GM18526 (cell line): ENCODE measurements around the gene TCF7L2.

ENCODE experiments used
- POLR2A ChIP-seq: IDR thresholded peaks from 3 replicates; pipeline ENCODE4 v1.6.1; 2011; ENCODE audit not compliant: insufficient read length; ENCODE audit errors: extremely low read depth

TCF7L2 gene

DNA sequence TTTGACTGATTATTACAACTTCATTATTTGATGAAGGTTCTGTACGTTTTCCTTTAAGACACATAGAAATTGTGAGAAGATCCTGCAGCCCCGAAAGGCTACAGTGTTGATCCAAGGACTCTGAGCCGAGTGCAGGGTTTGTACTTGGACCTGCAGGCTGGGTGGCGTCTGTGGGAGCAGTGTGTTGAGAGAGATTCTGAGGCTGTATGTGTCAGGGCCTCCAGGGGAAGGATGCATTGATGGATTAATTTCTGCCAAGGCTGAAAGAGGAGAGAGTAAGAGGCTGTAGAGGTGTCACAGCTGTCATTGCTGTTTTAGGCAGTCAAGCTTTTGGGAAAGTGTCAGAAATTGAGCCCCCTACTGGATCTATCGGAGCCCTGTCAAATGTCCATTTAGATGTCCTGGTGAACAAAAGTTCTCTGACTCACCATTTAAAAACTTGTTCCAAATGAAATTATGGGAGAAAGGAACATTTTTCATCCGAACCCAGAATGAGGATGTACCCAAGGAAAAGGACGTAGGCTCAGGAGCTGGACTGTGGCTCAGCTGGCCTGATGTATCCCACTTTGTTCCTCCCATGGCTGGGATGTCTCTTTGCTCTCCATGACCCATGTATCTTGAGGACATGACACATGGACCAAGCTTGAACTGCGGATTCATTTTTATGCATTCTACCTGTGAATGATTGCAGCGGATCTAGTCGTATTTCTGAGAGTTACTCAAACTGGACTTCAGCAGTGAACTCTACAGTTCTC lies 102.2 kb downstream of the TCF7L2 start:
- no peak for TF ChIP-seq POLR2A

DNA sequence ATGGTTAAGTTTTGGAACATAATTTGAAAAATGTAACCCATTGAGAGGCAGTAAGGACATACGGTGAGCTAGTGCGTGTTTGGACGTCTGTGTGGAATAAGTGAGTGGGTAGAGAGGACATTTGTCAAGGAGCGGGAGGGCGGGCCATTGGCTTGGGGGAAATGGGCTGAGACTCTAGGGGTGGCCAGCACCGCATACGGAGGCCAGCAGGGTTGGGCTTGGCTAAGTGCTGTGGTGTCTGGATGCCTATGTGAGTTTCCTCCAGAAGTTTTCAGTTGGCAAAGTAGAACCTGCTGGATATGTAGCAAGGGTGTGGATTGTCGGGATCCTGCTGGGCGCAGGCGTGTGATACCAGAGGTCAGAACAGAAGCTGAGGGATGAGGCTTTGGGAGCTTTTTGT lies 103.0 kb downstream of the TCF7L2 start:
- no peak for TF ChIP-seq POLR2A

DNA sequence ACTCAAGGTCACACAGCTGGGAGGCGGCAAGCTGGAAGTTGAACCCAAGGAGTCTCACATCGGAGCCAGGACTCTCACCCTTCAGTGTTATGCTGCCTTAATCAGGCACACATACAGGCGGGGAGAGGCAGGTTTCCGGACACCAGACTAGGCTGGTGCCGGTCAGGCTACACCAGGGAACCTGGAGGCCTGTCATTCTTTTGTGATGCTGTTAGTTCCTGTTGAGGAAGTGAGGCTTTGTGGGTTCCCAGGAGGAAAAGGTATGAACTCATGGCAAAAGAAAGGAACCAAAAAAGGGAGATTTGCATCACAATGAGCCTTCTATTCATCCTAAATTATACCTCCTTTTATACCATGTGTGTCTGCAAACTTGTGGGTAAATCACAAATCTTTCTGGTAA lies 103.8 kb downstream of the TCF7L2 start:
- TF ChIP-seq POLR2A: no peak

DNA sequence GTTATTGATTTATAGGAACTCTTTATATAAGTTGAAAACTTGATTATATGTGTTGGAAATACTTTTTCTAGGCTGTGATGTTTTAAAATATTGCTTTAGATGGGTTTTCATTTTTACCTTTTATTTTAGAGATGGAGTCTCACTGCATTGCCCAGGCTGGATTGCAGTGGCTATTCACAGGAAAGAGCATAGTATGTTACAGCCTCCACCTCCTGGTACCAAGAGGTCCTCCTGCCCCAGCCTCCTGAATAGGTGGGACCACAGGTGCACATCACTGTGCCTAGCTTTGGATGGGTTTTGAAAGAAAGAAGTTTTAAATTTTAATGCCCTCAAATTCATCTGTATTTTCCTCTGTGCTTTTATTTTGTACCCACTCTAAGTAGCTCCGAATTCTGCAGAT lies 105.4 kb downstream of the TCF7L2 start:
- no peak for TF ChIP-seq POLR2A

DNA sequence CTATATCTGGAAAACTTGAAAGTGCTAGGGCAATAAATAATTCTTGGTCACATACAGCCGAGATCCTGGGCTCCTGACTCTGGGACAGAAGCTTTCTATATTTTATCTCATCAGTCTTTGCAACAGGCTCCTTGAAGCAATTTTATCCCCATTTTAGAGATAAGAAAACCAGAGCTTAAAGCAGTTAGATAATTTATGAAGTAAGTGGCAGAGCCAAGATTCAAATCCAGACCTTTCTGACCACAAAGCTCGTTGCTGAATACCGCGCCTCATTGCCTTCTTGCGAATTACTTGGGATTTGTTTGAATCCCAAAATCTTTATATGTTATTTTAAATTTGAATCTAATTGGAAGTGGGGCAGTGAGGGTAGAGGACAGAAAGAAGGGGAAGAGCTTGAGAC lies 106.0 kb downstream of the TCF7L2 start:
- TF ChIP-seq POLR2A: no peak

DNA sequence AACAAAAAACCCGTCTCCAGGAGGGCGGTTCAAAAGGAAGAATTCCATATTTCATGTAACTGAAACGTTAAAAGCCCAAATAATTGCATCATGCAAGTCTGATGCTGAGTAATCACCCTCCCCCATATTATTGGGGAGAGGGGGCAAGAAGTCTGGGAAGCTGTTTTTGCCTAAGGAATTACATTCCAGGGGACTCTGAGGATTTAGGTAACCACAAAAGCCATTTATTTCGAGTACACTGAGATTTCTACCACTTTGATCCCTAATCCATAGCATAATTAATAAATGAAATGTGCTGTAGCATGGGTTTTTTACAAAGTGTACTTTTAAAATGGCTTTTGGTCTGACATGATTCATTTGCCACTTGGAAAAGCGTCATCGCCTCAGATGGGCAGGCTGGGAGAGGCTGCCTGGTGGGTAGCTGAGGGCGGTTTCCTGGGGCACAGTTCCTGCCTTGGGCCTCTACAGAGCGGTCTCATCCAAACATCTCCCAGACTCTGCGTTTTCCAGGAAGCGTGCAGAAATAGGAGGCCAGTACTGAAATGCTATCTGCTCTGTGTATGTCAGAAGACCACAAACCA lies 106.5 kb downstream of the TCF7L2 start:
- no peak for TF ChIP-seq POLR2A

DNA sequence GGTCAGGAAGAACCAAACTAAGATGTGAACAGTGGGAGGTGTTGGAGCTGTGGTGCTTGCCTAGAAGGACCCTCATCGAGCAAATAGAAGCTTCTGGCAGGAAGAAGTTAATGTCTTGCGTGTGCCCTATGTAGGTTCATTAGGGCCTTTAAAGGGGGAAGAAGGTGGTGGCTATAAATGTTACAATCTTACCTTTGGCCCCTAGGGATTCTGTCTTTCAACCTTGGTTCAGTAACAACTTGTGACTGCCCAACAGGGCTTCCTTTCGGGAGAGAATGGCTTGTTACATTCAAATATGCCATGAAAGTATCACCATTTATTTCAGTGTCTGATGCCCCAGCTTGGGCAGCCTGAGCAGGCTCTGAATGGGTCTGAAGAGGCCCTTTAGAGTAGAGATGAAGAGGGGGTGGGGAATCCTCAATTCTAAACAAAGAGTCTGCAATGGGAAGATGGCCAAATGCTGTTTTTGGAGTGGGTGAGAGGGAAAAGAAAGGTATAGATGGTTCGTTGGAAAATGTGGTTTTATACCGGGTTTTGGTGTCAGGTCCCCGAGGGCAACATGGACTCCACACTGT lies 108.0 kb downstream of the TCF7L2 start:
- no peak for TF ChIP-seq POLR2A

DNA sequence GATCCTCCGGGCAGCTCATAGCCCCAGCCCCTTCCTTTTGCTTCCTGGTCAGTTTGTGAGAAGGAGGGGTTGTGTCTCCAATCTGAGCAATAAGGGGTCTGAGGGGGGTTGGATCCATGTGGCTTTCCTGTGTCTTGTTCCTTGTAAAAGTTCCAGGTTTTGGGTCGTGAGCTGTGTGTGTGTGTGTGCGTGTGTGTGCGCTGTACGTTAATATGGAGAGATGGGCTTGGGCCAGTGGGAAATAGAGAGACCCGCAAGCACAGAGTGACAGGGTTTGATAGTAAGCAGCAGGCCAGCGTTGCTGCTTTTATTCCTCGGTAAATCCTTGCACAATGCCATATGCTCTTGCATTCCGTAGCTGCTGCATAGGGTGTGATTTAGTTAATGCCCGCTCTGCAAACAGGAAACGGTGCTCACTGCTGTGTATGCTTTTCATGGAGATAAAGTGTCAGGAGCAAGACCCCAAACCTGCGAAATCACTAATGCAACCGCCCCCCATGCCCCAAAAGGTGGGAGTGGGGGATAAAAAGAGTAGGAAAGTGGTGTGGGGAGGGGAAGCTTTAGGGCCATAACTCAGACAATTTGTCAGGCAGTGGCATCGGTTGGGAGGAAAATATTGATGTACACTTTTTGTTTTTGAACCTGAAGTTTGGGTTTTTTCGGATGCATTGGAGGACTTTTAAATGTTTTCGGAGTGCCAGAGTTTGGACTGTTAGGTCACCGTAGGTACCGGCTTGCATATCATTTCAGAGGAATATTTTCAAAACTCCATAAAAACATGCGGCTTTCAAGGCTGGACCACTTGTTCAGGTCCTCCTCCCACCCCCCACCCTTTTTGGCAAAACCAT lies 108.7 kb downstream of the TCF7L2 start:
- no peak for TF ChIP-seq POLR2A

DNA sequence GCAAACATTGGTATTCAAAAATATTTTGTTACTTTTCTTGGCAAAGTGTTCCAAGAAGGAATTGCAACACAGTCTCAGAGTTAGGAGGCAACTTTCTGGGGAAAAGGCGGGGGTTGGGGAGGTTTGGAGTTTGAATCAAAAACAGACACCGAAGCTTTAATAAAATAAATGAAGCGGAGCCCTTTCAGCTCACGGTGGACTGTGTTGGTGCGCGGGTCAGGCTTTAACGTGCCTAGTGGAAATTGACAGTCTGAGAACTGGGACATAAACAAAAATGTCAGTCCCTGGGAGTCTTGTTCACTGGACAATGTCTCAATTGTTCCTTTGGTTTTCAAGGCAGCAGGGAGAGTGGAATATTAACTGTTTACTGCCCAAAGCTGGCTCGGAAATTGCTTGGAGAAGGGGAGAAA lies 109.3 kb downstream of the TCF7L2 start:
- TF ChIP-seq POLR2A: no peak

DNA sequence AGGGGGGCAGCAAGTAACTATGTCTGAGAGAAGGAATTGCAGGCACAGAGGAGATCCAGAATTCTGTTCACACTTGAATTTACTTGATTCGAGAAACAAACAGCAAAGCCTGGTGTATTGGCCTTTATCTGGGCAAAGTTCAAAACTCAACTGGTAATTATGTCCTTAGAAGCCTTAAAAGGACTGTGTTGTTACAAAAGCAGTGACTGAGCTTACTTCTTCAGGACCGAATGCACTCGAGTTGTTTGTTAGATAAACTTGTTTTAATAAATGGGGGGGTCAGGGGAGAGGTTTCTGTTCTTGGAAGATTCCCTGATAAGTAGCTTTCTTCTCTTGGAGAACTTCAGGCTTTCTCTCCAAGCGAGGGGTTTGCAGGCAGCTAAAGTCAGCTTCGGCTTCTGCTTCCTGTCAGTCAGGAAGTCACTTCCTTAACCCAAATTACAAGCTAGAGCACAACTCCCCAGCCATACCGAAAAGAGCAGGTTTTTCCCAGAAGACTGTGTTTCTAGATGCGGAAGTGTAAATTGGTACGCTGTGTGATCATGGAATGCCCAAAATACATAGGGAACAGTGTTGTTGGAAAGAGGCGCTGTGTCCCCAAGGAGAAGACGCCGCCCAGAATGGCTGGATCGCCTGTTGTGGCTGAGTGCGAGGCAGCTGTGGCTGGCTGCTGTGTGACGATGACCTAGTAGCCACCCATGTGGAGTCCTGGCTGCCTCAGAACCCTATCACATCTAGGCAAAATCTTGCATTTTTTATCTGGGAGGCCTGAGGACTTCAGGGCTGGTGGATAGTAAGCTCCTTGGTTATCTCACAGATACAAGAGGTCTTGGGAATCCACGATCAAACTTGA lies 110.4 kb downstream of the TCF7L2 start:
- TF ChIP-seq POLR2A: no peak

DNA sequence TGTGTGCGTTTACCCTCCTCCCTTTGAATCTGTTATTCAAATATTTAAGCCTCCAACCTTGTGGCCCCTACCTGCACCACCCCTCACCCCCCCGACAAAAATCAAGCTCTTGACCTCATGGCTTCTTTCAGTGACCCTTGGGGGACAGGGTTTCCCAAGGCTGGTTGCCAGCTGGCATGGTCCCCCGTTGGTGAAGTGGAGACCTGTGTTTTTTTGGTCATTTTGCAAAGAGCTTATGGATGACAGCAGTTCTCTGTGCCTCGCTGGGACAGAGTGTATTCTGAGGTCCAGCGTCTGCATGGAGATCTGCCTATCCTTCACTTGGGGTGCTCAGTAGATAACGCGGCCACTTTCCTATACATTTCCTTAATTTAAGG lies 111.0 kb downstream of the TCF7L2 start:
- TF ChIP-seq POLR2A: no peak

DNA sequence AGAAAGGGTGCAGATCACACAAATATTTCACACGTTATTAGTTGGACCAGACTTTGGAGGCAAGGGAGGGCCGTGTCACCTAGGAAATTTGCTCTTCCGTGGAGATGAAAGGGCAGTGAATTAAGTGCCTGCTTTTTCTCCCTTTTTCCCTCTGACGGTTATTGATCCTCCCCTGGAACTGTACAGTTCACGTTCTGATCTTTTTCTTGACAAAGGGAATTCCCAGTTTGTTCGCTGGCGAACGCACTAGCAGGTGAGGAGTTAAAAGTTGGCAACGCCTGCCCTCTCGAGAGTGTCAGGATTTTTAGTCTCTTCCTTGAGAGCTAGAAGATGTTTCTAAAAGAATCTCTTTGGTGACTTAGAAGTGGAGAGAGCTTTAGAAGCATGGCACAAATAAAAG lies 111.5 kb downstream of the TCF7L2 start:
- TF ChIP-seq POLR2A: no peak

DNA sequence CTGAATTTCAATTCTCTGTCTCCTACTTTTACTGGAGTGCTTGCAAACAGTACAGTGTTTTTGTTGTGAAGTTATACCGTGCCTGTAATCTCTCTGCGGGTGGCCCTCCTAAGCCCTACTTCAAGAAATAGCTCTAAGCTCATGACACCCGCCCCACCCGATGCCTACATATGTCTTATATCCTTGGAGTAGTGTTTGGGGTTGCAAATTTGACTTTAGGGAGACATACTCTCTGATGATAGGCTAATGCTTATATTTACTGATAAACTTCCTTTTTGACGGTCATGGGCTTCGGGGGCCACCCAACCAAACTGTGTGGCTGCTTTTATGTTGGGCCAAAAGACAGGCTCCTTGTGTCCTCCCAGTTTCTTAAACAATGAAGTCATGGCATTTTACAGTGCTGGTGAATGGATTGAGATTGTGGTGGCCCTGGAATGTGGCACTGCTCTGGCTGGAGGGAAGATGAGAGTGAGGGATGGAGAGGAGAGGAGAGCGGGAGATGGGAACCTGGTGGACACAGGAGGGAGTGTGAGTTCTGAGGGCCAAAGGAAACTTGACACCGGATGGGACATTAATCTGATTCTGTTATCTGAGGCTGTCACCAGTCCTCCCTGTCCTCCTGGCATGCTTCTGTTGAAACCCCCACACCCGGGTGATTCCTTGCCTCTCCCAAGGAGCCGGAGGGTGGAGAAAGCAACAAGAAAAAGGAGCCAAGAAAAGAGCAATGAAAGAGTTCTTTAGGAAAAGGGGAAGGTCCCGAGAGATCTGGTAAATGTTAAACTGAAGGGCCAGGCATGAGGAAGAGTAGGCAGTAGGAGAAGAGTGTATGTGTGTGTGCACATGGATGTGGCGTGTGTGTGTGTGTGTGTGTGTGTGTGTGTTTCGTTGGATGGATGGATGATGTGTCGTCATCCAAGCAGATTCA lies 113.3 kb downstream of the TCF7L2 start:
- TF ChIP-seq POLR2A: no peak

DNA sequence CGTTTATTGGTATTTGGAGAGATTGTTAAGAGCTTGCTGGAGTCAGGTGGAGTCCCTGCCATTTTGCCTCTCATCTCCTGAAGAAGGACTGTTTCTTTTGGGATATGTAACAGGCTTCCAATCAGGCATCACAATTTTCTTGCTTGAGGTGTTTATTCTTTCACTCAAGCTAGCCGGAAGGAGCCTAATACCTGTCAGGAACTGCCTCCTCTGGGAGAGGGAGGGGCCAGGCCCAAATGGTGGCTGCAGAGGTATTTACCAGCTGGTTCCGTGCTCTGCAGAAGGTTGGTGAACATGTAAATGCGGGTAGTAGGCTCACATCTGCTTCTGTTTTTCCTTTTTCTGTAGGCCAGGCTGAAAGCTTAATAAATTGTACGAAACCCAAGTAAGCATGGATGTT lies 114.0 kb downstream of the TCF7L2 start:
- TF ChIP-seq POLR2A: no peak
